ENCODE data around the gene FAM83F.

DNA sequence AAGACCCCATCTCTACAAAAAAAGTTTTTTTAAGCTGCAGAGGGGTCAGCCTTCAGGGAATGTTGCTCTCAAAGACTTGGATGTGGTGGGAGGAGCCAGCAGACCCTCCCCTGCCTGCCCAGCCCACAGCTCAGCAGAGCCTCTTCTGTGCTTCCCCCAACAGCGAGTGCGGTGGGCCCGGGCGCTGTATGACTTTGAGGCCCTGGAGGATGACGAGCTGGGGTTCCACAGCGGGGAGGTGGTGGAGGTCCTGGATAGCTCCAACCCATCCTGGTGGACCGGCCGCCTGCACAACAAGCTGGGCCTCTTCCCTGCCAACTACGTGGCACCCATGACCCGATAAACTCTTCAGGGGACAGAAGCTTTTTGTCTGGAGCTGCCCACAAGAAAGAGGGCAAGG lies 24.0 kb upstream of the FAM83F start:
- no peak for TF ChIP-seq CTCF (IDR thresholded peaks at IDR 0.05)
- TF ChIP-seq POLR2A (IDR thresholded peaks at IDR 0.05), result no peak
- TF ChIP-seq POLR2AphosphoS5 (IDR thresholded peaks at IDR 0.05; ENCODE audit: insufficient read depth in 1 of 2, low read depth in 1 of 2), result no peak

Data from vagina (tissue), 2 donors.